ENCODE data around the gene MBOAT1. TPM values are rescaled to one million over a fixed set of nuclear protein-coding genes. Genes with fewer than 3 reads are reported as not detected.

MBOAT1 gene
- polyA plus RNA-seq, 2 of the 4 experiments (the other 2 are of a cell fraction) = 1.9 to 5.5 TPM

- FAIRE-seq = no peak
- TF ChIP-seq RFX5 (IDR thresholded peaks at IDR 0.05) (no peak), JUN (IDR thresholded peaks at IDR 0.05) (no peak), RNF2 (IDR thresholded peaks at IDR 0.05; ENCODE audit: borderline replicate concordance, low read depth) (no peak), HMGXB4 (CRISPR knock-in tag; IDR thresholded peaks at IDR 0.05; ENCODE audit: borderline replicate concordance) (no peak), ESRRA (IDR thresholded peaks at IDR 0.05; ENCODE audit: borderline replicate concordance, low read length) (no peak), FOSL2 (IDR thresholded peaks at IDR 0.05) (no peak), FOSL2 (CRISPR knock-in tag; IDR thresholded peaks at IDR 0.05) (no peak), CBX8 (IDR thresholded peaks at IDR 0.05) (no peak), USF2 (IDR thresholded peaks at IDR 0.05) (no peak), CBX2 (IDR thresholded peaks at IDR 0.05; ENCODE audit: borderline replicate concordance, low read depth) (no peak), ZNF302 (CRISPR knock-in tag; IDR thresholded peaks at IDR 0.05) (no peak), SMC3 (IDR thresholded peaks at IDR 0.05) (no peak), FOSB (CRISPR knock-in tag; IDR thresholded peaks at IDR 0.05) (no peak), MAFK (IDR thresholded peaks at IDR 0.05; ENCODE audit: partially characterized antibody) (no peak), BCL3 (IDR thresholded peaks at IDR 0.05) (no peak), HEYL (CRISPR knock-in tag; IDR thresholded peaks at IDR 0.05) (no peak)
- CTCF ChIA-PET = no interaction called here
- POLR2A ChIA-PET = interaction anchor here (0.7 kb wide), 1 partner anchor 9 kb away, joined by 3 read pairs; no protein-coding TSS in a partner anchor
- DNase-seq (ENCODE audit: low read depth in 1 of 2, low spot score in 1 of 2) = peak in 1 of 2 experiments; percentile 9
- 40% methylated on average over 2 of the region's 2 CpGs for WGBS (ENCODE audit: missing lambda C conversion rate)
- no peak overlapping the region for H3K27ac ChIP-seq
- no peak for ATAC-seq
- no peaks in the 10 kb centered on the region; the same call in 2 of the 3 replicates for H3K4me1 ChIP-seq
- no peak overlapping the region for H3K4me2 ChIP-seq
- H3K4me3 ChIP-seq = no peak overlapping the region
- no peaks in the 10 kb centered on the region for H3K9me3 ChIP-seq
Measured at GRCh38 chr6:20236909-20237600, 24.8 kb upstream of the MBOAT1 start.

GRCh38 chr6:20236344-20236743 lies 24.1 kb upstream of the MBOAT1 start:
- ATAC-seq (no peak), DNase-seq (ENCODE audit: low read depth in 1 of 2, low spot score in 1 of 2) (no peak), FAIRE-seq (no peak)
- Histone ChIP-seq H3K9me3 (no peaks in the 10 kb centered on the region), H3K4me1 (no peaks in the 10 kb centered on the region; the same call in 2 of the 3 replicates), H3K4me2 (no peak overlapping the region), H3K4me3 (no peak overlapping the region), H3K27ac (no peak overlapping the region)
- WGBS (ENCODE audit: missing lambda C conversion rate) = 83% methylated on average over 3 of the region's 3 CpGs
- TF ChIP-seq BCL3 (IDR thresholded peaks at IDR 0.05) (no peak), FOSL2 (IDR thresholded peaks at IDR 0.05) (no peak), FOSL2 (CRISPR knock-in tag; IDR thresholded peaks at IDR 0.05) (no peak), ATOH8 (CRISPR knock-in tag; IDR thresholded peaks at IDR 0.05; ENCODE audit: low read depth) (no peak), E2F6 (IDR thresholded peaks at IDR 0.05; ENCODE audit: borderline replicate concordance, low read depth) (no peak), ZC3H11A (IDR thresholded peaks at IDR 0.05) (no peak), CBX2 (IDR thresholded peaks at IDR 0.05; ENCODE audit: borderline replicate concordance, low read depth) (no peak), REST (IDR thresholded peaks at IDR 0.05) (no peak)
- POLR2A ChIA-PET = no interaction called here
- CTCF ChIA-PET = no interaction called here

Data from A549 (cell line).